ENCODE data around the gene PDE11A.

PDE11A gene

GRCh38 chr2:177921726-177922125 is 150.9 kb downstream of the PDE11A start:
- DNase-seq (ENCODE audit: low read depth), result no peak

- no peak for DNase-seq (ENCODE audit: low read depth)
Measured at GRCh38 chr2:177917169-177917568, 155.4 kb downstream of the PDE11A start.

- DNase-seq (ENCODE audit: low read depth), result no peak
Measured at GRCh38 chr2:177916342-177916741, 156.2 kb downstream of the PDE11A start.

- no peak for DNase-seq (ENCODE audit: low read depth)
Measured at GRCh38 chr2:177914247-177914646, 158.3 kb downstream of the PDE11A start.

- no peak for DNase-seq (ENCODE audit: low read depth)
Measured at GRCh38 chr2:177909962-177910361, 162.6 kb downstream of the PDE11A start.

GRCh38 chr2:177908824-177909223 is 163.8 kb downstream of the PDE11A start:
- no peak for DNase-seq (ENCODE audit: low read depth)

- no peak for DNase-seq (ENCODE audit: low read depth)
Measured at GRCh38 chr2:177908182-177908581, 164.4 kb downstream of the PDE11A start.

- peak; percentile 13 for DNase-seq (ENCODE audit: low read depth)
Measured at GRCh38 chr2:177906041-177906718, 166.4 kb downstream of the PDE11A start.

- no peak for DNase-seq (ENCODE audit: low read depth)
Measured at GRCh38 chr2:177905640-177906039, 166.9 kb downstream of the PDE11A start.

GRCh38 chr2:177902395-177903163 is 170.0 kb downstream of the PDE11A start:
- no peak for DNase-seq (ENCODE audit: low read depth)

GRCh38 chr2:177900082-177900481 is 172.5 kb downstream of the PDE11A start:
- no peak for DNase-seq (ENCODE audit: low read depth)

GRCh38 chr2:177897278-177897677 is 175.3 kb downstream of the PDE11A start:
- DNase-seq (ENCODE audit: low read depth), result no peak

- no peak for DNase-seq (ENCODE audit: low read depth)
Measured at GRCh38 chr2:177896587-177896986, 176.0 kb downstream of the PDE11A start.

- no peak for DNase-seq (ENCODE audit: low read depth)
Measured at GRCh38 chr2:177894546-177894945, 178.0 kb downstream of the PDE11A start.

GRCh38 chr2:177893880-177894279 is 178.7 kb downstream of the PDE11A start:
- no peak for DNase-seq (ENCODE audit: low read depth)

GRCh38 chr2:177891533-177891932 is 181.0 kb downstream of the PDE11A start:
- DNase-seq (ENCODE audit: low read depth), result no peak

- no peak for DNase-seq (ENCODE audit: low read depth)
Measured at GRCh38 chr2:177889818-177890460, 182.6 kb downstream of the PDE11A start.

GRCh38 chr2:177888581-177888980 is 184.0 kb downstream of the PDE11A start:
- DNase-seq (ENCODE audit: low read depth), result no peak

GRCh38 chr2:177887722-177888121 is 184.9 kb downstream of the PDE11A start:
- no peak for DNase-seq (ENCODE audit: low read depth)

- no peak for DNase-seq (ENCODE audit: low read depth)
Measured at GRCh38 chr2:177886824-177887223, 185.8 kb downstream of the PDE11A start.

- no peak for DNase-seq (ENCODE audit: low read depth)
Measured at GRCh38 chr2:177885828-177886466, 186.6 kb downstream of the PDE11A start.

GRCh38 chr2:177883177-177883576 is 189.4 kb downstream of the PDE11A start:
- DNase-seq (ENCODE audit: low read depth), result no peak

GRCh38 chr2:177882501-177882900 is 190.1 kb downstream of the PDE11A start:
- DNase-seq (ENCODE audit: low read depth), result no peak
